K562 (cell line): ENCODE data around the gene RNASET2. TPM values are rescaled to one million over a fixed set of nuclear protein-coding genes. Genes with fewer than 3 reads are reported as not detected.

Experiments
- AFF1 ChIP-seq, 2 experiments: fragments of 450-650 bp; IDR thresholded peaks; 2 replicates each; pipeline ENCODE4 v1.6.1; 2018; ENCODE audit warnings: mild to moderate bottlenecking in 2 of 2, low read depth in 1 of 2; ENCODE audit not compliant: partially characterized antibody in 2 of 2
- NR0B1 ChIP-seq: fragments of 450-650 bp; IDR thresholded peaks from one replicate; pipeline ENCODE4 v1.6.1; 2018; ENCODE audit warnings: mild to moderate bottlenecking, moderate library complexity; ENCODE audit not compliant: partially characterized antibody
- RNF219 ChIP-seq: fragments of 250-450 bp; sonication (Bioruptor Pico); IDR thresholded peaks from 2 replicates; pipeline ENCODE4 v1.5.0; 2022; ENCODE audit warnings: mild to moderate bottlenecking
- polyA plus RNA-seq, 8 experiments: library from polyadenylated mRNA; depleted of rRNA in 4 of 8; stranded (reverse) in 5 of 8; unstranded in 3 of 8; fragments of >200 nt; fragmentation: Nextera tagmentation in 2 of 8; fragmentation: Illumina TruSeq in 1 of 8; extraction: Ambion mirVana in 2 of 8; extraction: Trizol in 1 of 8; gene quantifications; 2 replicates each; pipeline versions ENCODE4 v1.2.1 to v1.2.3, GENCODE V29; 2011 to 2014; ENCODE audit warnings: inconsistent platforms in 1 of 8, missing spikeins in 1 of 8
- total RNA-seq, 7 experiments: library from RNA; depleted of rRNA in 6 of 7; stranded (reverse); fragments of >200 nt in 6 of 7; fragmentation: Illumina TruSeq in 2 of 7; extraction: Trizol in 2 of 7; gene quantifications; 2 replicates each; pipeline versions ENCODE4 v1.2.1 to v1.2.3, GENCODE V29; 2011 to 2021; ENCODE audit warnings: low replicate concordance in 1 of 7

The RNASET2 gene
- total and polyA plus RNA-seq, 9 of the 15 experiments (the other 6 are each of a cell fraction or from before 2014, with no cell fraction given), result 7.4 to 141 (median 91.3) TPM

GRCh38 chr6:166930354-166930891 is 25.9 kb downstream of the RNASET2 start (continued):
- TF ChIP-seq AFF1 (IDR thresholded peaks at IDR 0.05; ENCODE audit: low read depth in 1 of 2, partially characterized antibody in 2 of 2) (peak in 1 of 2 experiments; percentile 44), NR0B1 (no peak), RNF219 (CRISPR knock-in tag) (no peak)
